Adipose tissue (tissue), 3 donors: ENCODE results near the gene MACROH2A2. TPM values are rescaled to one million over a fixed set of nuclear protein-coding genes. Genes with fewer than 3 reads are reported as not detected.

Source experiments
- polyA plus RNA-seq, 3 donors: library from polyadenylated mRNA; stranded (reverse); fragments of 200-250 nt; gene quantifications; one replicate each; pipeline ENCODE4 v1.2.3, GENCODE V29; 2013
- donor health status: healthy with polysubstance abuse.
- donor health status: Bipolar disorder and iron deficiency.
- donor health status: healthy.

Gene MACROH2A2
- polyA plus RNA-seq, 3 donors, result 4.5 to 6.7 (median 6.2) TPM

Other genes with a start within 250 kb of the MACROH2A2 start
- 10 to 100 TPM; 12.3 to 88.0 (median 24.6) TPM for gene AIFM2, start 80.0 kb downstream of the MACROH2A2 start, polyA plus RNA-seq
- gene TYSND1, start 93.9 kb downstream of the MACROH2A2 start, polyA plus RNA-seq, result 10 to 100 TPM in 1 of 3 donors, 1 to 10 TPM in 2; 8.0 to 14.9 (median 9.6) TPM
- gene SAR1A, start 117.7 kb downstream of the MACROH2A2 start, polyA plus RNA-seq, result 10 to 100 TPM; 22.8 to 84.3 (median 81.8) TPM
- gene PPA1, start 180.6 kb downstream of the MACROH2A2 start, polyA plus RNA-seq, result 100 to 1,000 TPM; 161 to 202 (median 199) TPM
- under 1 TPM; under 0.01 to 0.11 (median 0.01) TPM for gene NPFFR1, start 231.2 kb downstream of the MACROH2A2 start, polyA plus RNA-seq